Activated CD8-positive, alpha-beta T cell treated with anti-CD3 and anti-CD28 coated beads for 36 hours (primary cell): ENCODE measurements around the gene SRPRB. TPM values are rescaled to one million over a fixed set of nuclear protein-coding genes. Genes with fewer than 3 reads are reported as not detected.
A peak's percentile ranks its signal among the peaks of the same experiment; 100 is the strongest.

Experiments
- ATAC-seq: fragments of 200-7000 bp; cut with Tn5 transposase; one replicate; pipeline ENCODE4 v1.10.0; 2021; ENCODE audit warnings: mild to moderate bottlenecking, moderate library complexity
- CTCF ChIA-PET: fragments of 350-600 bp; sonication (Branson Sonifier 250); formaldehyde crosslinking; loops from one replicate; lab custom pipeline; 2021; ENCODE audit warnings: antibody characterized with exemption; lab: Charles Lee
- POLR2A ChIA-PET: fragments of 350-600 bp; sonication (Branson Sonifier 250); formaldehyde crosslinking; loops from one replicate; lab custom pipeline; 2021; ENCODE audit warnings: antibody characterized with exemption; lab: Charles Lee
- DNase-seq: peaks from one replicate; pipeline ENCODE4 v3.0.0-alpha.2; 2020
- H3K27ac Mint-ChIP-seq: one replicate; pipeline ENCODE4 v1.8.0; 2021; ENCODE audit warnings: mild to moderate bottlenecking, mixed read lengths
- H3K27me3 Mint-ChIP-seq: one replicate; pipeline ENCODE4 v1.8.0; 2021; ENCODE audit warnings: mixed read lengths
- H3K36me3 Mint-ChIP-seq: one replicate; pipeline ENCODE4 v1.8.0; 2021; ENCODE audit warnings: low read depth, mixed read lengths
- H3K4me1 Mint-ChIP-seq: one replicate; pipeline ENCODE4 v1.8.0; 2021; ENCODE audit warnings: low read depth, mixed read lengths
- H3K4me3 Mint-ChIP-seq: one replicate; pipeline ENCODE4 v1.8.0; 2021; ENCODE audit warnings: mild to moderate bottlenecking, moderate library complexity, mixed read lengths
- H3K9me3 Mint-ChIP-seq: one replicate; pipeline ENCODE4 v1.8.0; 2021; ENCODE audit warnings: mixed read lengths
- CTCF ChIP-seq: fragments of 200-600 bp; IDR thresholded peaks from one replicate; pipeline ENCODE4 v1.8.0; 2022; ENCODE audit warnings: antibody characterized with exemption, mild to moderate bottlenecking
- intact Hi-C: fragments of 100-400 bp; cut with micrococcal nuclease; formaldehyde crosslinking; loops from one replicate; pipeline ENCODE4 v1.10.0; 2022
- total RNA-seq, 2 experiments: library from RNA; stranded (reverse); gene quantifications; one replicate each; pipeline ENCODE4 v1.2.3, GENCODE V29; 2021

The SRPRB gene
- total RNA-seq, 2 experiments from 2014 or later: 63.8 to 65.8 TPM

- H3K9me3 Mint-ChIP-seq: no peaks in the 10 kb centered on the region
- ChIA-PET POLR2A (no interaction called here), CTCF (no interaction called here)
- no peak for DNase-seq
- H3K36me3 Mint-ChIP-seq: no peaks in the 10 kb centered on the region
- intact Hi-C loops: no loop called here
- TF ChIP-seq CTCF: no peak
- no peak overlapping the region for H3K27ac Mint-ChIP-seq
- H3K27me3 Mint-ChIP-seq: peaks cover 2% of the 10 kb centered on the region
- no peaks in the 10 kb centered on the region for H3K4me1 Mint-ChIP-seq
- H3K4me3 Mint-ChIP-seq: no peak overlapping the region
- ATAC-seq: no peak
Measured at GRCh38 chr3:133851931-133852330, 46.3 kb downstream of the SRPRB start.

- TF ChIP-seq CTCF: no peak
- ATAC-seq (peak; percentile 13), DNase-seq (no peak)
- intact Hi-C loops: no loop called here
- H3K9me3 Mint-ChIP-seq: no peaks in the 10 kb centered on the region
- no peak overlapping the region for H3K27ac Mint-ChIP-seq
- POLR2A ChIA-PET: interaction anchor here (0.6 kb wide), 1 partner anchor 9 kb away, joined by 3 read pairs; no protein-coding TSS in a partner anchor
- H3K36me3 Mint-ChIP-seq: no peaks in the 10 kb centered on the region
- no peaks in the 10 kb centered on the region for H3K27me3 Mint-ChIP-seq
- H3K4me1 Mint-ChIP-seq: peaks cover 6% of the 10 kb centered on the region
- H3K4me3 Mint-ChIP-seq: no peak overlapping the region
- CTCF ChIA-PET: interaction anchor here (0.7 kb wide), 1 partner anchor 19 kb away, joined by 3 read pairs; no protein-coding TSS in a partner anchor
Measured at GRCh38 chr3:133853063-133853924, 47.7 kb downstream of the SRPRB start.

GRCh38 chr3:133853925-133854227 is 48.3 kb downstream of the SRPRB start:
- intact Hi-C loops: no loop called here
- no peak overlapping the region for H3K27ac Mint-ChIP-seq
- CTCF ChIA-PET: no interaction called here
- H3K4me3 Mint-ChIP-seq: no peak overlapping the region
- DNase-seq: no peak
- no peaks in the 10 kb centered on the region for H3K27me3 Mint-ChIP-seq
- POLR2A ChIA-PET: no interaction called here
- H3K36me3 Mint-ChIP-seq: no peaks in the 10 kb centered on the region
- H3K4me1 Mint-ChIP-seq: peaks cover 6% of the 10 kb centered on the region
- no peak for ATAC-seq
- no peaks in the 10 kb centered on the region for H3K9me3 Mint-ChIP-seq
- no peak for TF ChIP-seq CTCF

- H3K9me3 Mint-ChIP-seq: no peaks in the 10 kb centered on the region
- no peaks in the 10 kb centered on the region for H3K27me3 Mint-ChIP-seq
- ChIA-PET POLR2A (no interaction called here), CTCF (interaction anchor here (0.9 kb wide), 1 partner anchor 14 kb away, joined by 3 read pairs; no protein-coding TSS in a partner anchor)
- no peak overlapping the region for H3K4me3 Mint-ChIP-seq
- no peak for ATAC-seq
- H3K4me1 Mint-ChIP-seq: peaks cover 6% of the 10 kb centered on the region
- no peak for DNase-seq
- intact Hi-C loops: no loop called here
- no peak for TF ChIP-seq CTCF
- H3K27ac Mint-ChIP-seq: no peak overlapping the region
- no peaks in the 10 kb centered on the region for H3K36me3 Mint-ChIP-seq
Measured at GRCh38 chr3:133854264-133855001, 48.8 kb downstream of the SRPRB start.

GRCh38 chr3:133855002-133855370 is 49.4 kb downstream of the SRPRB start:
- H3K9me3 Mint-ChIP-seq: no peaks in the 10 kb centered on the region
- CTCF ChIA-PET: interaction anchor here (0.9 kb wide), 1 partner anchor 14 kb away, joined by 3 read pairs; no protein-coding TSS in a partner anchor
- H3K4me1 Mint-ChIP-seq: peaks cover 6% of the 10 kb centered on the region
- intact Hi-C loops: no loop called here
- no peak for DNase-seq
- no peak overlapping the region for H3K27ac Mint-ChIP-seq
- POLR2A ChIA-PET: no interaction called here
- H3K4me3 Mint-ChIP-seq: no peak overlapping the region
- TF ChIP-seq CTCF: no peak
- no peaks in the 10 kb centered on the region for H3K36me3 Mint-ChIP-seq
- no peak for ATAC-seq
- H3K27me3 Mint-ChIP-seq: no peaks in the 10 kb centered on the region
